ENCODE data around the gene MICALL2.

Gene MICALL2

DNA sequence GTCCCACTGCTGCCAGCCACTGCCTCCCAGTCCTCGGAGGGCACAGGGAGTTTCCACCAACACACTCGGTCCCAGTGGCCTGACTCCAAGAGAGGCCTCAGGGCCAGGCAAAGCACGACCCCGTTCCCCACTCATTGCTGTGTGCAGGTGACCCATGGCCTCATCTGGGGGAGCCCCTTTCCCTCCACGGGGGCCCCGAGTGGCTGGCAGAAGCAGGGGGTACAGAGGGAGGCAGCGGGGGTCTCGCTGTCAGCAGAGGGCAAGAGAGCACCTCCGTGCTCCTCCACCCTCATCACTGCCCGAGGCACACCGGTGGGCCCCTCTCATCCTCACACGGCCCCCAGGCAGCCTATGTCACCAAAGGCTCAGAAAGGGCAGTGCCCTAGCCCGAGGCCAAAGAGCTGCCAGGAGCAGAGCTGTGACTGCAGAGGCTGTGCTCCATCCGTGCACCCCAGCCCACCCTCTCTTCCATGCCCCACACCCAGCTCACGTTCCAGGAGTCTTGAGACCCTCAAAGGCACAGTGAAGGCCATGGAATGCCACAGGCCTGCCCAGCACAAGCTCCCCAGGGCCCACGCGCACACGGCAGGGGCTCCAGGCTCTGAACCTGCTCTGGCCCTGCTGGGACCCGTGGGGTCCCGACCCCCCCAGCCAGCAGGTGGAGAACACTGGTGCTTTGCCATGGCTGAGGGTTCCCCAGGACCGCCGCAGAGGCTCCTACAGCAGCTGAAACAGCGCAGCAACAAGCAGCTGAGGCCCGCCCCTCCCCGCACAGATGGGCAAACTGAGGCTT, 25.9 kb downstream of the MICALL2 start:
- DNase-seq (ENCODE audit: low spot score): no peak

DNA sequence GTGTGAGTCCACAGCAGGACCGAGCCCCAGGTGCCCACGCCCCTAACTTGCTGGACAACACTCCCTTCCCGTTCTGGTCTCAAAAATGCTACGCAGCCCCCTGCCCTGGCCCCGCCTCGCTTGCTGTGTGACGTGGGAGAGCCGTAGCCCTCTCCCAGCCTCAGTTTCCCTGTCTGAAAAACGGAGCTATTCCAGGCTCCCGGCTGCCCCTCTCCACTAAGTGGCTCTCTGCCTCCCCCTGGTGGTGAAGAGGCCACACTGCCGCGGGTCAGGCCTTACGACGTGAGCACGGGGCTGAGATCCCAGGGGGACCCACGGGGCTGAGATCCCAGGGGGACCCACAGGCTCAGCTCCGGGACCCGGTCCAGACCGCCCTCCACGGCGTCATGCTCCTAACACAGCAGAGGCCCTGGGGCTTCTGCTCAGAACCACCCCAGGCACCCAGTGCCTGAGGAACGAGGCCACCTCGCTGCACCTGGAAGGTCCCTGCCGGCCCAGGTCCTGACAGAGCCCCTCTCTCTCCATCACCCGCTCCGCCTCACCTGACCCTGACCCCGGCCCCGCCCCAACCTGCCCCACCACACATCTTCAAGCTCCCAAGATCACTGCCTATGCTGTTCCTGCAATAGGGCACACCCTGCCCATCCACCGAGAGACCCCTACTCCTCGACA, 26.7 kb downstream of the MICALL2 start:
- peak; percentile 68 for DNase-seq (ENCODE audit: low spot score)

DNA sequence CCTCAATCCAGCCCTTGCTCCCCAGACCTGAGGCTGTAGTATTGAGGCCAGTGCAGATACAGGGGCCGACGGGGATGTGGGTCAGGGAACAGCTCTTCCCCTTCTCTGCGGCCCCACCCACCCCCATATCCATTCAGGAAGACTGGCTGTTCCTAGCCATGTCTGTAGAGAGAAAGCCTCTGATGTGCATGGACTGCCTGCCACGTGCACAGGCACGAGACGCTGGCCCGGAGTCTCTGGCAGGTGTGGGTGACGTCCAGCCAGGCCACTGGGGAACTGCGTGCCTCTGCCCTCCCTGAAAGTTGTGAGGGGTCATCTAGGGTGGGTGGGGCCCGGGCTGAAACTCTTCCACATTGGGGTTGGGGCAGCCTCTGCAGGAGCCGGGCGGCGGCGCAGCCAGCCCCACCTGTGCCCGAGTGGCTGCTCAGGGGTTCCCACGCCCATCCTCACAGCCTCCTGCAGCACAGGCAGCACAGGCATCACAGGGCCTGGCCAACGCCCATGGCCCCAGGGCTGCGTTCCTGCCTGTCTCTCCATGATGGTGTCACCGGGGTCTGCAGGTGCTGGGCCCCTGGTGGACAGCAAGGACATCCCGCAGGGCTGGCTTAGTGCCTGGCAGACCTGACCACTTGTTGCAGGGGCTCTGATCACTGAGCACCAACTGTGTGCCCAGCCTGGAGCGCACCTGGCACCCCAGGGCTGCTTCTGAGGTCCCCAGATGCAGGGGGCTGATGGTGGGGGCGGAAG, 27.5 kb downstream of the MICALL2 start:
- no peak for DNase-seq (ENCODE audit: low spot score)

DNA sequence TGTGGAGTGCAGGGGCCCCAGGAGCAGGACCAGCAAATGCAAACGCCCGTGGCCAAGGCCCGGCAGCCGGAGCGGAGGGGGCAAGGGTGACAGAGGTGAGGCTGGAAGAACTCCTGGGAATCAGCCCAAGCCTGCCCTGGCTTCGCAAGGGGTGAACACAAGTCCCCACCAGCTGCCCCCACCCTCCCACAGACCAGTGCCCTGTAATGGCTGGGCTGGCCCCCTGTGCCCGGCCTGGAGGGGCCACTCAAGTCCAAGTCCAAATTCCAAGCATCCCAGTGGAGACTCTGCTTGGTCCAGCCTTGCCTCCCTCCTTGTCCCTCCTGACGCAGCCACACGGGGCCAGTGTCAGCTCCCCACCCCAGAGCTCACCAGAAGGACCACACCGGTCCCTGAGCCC, 28.0 kb downstream of the MICALL2 start:
- no peak for DNase-seq (ENCODE audit: low spot score)

DNA sequence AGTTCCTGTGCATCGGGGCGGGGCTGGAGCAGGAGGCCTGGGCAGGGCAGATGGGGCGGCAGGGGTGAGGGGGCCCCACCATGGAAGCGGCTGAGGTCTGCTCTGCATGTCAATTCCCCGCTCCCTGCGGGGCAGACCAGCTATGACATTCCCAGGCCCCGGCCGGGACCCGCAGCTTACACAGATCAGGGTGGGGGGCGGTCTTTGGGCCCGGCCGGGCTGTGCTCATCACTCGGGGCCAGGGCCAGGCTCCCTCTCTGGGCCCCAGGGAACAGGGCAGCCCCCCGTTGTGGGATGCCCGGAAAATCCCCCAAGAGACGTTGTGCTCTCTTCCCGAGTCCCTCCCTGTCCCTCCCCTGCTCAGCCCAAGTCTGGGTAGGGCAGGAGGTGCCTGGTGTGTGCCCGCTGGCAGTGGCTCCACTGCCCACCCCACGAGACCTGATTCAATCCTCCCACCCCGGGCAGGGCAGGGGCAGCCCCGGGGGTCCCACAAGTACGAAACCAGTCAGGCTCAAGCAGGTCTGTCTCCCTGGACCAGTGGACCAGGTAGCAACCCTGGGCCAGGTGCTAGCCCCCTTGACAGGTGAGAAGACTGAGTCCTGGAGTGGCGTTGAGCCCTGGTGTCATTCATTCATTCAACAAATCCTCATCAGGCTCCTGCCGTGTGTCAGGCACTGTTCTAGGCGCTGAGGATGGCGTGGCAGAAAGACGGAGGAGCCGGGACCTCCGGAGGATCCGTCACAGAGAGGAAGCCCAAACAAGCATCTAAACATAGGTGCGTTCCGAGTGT, 29.0 kb downstream of the MICALL2 start:
- DNase-seq (ENCODE audit: low spot score): no peak

DNA sequence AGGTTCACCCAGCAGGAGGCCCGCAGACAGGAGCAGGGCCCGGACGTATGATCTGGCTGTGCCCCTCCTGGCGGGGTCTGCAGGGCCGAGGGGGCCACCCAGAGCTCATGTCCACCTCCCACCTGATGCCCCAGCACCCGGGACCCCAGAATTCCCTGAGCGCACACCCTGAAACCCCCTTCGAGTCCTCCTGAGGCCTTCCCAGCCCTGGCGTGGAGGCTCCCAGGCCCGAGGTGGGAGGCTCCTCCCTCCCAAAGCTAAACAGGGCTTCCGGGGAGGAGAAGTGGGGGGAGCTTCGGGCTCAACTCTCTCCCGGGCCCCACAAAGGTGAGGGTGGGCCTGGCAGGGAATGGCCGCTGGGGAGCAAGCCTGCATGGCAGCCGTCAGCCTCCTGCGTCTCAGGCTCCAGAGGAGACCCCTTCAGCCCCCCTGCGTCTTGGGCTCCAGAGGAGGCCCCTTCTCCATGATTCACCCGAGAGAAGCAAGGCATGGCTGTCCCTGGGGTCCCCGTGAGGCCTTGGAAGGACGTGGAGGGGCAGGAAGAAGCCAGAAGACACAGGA, 30.2 kb downstream of the MICALL2 start:
- DNase-seq (ENCODE audit: low spot score): no peak

DNA sequence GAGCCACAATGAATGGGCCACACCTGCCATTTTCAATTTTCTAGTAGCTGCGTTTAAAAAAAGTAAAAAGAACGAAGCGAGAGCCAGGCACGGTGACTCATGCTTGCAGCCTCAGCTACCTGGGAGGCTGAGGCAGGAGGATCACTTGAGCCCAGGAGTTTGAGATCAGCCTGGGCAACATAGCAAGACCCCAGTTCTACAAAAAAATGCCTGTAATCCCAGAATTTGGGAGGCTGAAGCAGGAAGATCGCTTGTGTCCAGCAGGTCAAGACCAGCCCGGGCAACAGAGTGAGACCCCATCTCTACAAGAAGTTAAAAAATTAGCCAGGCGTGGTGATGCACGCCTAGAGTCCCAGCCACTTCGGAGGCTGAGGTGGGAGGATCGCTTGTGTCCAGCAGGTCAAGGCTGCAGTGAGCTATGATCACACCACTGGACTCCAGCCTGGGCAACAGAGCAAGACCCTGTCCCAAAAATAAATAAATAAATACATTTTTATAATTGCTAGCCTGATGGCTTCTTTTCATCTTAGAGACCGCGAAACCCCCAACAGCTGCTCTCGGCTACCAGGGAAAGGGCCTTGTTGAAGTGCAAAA, 32.1 kb downstream of the MICALL2 start:
- DNase-seq (ENCODE audit: low spot score): no peak

DNA sequence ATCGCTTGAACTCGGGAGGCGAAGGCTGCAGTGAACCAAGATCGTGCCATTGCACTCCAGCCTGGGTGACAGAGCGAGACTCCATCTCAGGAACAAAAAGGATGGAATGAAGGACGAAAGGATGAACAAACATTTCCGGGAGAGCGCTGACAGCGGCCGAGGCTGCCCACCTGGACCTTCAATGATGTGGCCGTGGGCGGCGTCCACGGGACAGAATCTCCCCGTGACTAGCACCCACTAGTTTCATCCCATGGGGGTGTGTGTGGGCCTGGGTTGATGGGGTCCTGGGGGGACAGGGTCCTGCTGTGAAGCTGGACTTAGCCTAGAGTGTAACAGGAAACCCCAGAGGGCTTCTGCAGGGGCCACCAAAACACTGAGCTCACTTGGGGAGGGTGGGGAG, 32.8 kb downstream of the MICALL2 start:
- DNase-seq (ENCODE audit: low spot score): no peak

DNA sequence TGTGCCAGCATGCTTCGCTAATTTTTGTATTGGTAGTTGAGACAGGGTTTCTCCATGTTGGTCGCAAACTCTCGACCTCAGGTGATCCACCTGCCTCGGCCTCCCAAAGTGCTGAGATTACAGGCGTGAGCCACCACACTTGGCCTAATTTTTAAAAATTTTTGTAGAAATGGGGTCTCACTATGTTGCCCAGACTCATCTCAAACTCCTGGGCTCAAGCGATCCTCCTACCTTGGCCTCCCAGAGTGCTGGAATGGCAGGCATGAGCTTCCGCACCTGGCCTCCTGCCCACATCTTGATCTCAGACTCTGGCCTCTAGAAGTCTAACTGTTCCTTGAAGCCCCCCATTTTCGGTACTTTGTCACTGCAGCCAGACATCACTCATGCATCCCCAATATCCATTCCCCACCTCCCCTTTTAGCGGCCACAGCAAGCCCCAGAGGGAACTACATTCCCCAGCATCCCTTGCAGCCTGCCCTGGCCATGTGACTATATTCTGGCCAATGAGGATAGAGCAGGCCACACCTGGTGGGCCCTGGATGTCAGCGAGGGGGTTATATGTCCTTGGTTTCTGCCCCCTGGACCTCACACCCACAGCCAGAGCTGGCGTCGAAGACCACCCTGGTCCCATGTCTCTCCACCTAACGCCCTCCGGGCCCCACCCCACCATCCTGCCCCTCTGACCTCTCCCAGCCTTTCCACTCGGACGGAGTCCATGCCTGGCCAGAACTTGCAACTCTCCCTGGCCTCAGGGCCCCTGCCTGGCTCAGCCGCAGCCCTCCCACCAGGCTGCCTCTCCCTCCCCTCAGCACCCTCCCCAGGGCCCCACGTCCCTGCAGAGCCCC, 33.8 kb downstream of the MICALL2 start:
- DNase-seq (ENCODE audit: low spot score): no peak

DNA sequence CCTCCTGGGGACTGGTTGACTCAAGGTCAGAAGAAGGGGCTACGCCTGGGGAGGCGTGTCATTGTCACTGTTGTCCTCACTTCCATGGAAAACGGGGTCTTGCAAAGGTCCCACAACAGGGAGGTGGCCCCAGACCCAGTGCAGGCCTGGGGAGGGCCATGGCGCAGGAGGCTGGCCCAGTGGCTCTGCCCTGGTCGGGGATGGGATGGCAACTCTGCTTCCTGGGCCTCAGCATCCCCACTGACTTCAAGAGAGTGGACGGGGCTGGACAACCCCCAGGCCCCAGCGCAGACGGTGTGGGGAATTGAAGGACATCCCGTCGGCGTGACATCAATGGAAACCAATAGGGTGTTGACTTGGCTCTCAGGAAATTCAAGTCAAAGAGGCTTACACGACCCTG, 35.2 kb downstream of the MICALL2 start:
- no peak for DNase-seq (ENCODE audit: low spot score)

DNA sequence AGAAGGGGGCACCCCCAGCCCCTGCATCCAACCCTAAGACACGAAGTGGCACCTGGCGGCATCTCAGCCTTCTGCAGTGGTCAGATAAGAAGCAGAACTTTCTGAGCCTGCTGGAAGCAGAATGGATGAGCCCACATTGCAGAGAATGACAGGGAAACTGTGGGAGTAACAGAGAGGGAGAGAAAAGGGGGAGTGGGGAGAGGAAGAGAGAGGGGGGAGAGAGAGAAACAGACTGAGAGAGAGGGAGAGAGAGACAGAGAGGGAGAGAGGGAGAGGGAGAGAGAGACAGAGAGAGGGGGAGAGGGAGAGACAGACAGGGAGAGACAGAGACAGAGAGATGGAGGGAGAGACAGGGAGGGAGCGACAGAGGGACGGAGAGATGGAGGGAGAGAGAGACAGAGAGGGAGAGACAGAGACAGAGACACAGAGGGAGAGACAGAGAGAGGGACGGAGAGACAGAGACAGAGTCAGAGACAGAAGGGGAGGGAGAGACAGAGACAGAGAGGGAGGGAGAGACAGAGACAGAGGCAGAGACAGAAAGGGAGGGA, 35.9 kb downstream of the MICALL2 start:
- DNase-seq (ENCODE audit: low spot score): no peak

DNA sequence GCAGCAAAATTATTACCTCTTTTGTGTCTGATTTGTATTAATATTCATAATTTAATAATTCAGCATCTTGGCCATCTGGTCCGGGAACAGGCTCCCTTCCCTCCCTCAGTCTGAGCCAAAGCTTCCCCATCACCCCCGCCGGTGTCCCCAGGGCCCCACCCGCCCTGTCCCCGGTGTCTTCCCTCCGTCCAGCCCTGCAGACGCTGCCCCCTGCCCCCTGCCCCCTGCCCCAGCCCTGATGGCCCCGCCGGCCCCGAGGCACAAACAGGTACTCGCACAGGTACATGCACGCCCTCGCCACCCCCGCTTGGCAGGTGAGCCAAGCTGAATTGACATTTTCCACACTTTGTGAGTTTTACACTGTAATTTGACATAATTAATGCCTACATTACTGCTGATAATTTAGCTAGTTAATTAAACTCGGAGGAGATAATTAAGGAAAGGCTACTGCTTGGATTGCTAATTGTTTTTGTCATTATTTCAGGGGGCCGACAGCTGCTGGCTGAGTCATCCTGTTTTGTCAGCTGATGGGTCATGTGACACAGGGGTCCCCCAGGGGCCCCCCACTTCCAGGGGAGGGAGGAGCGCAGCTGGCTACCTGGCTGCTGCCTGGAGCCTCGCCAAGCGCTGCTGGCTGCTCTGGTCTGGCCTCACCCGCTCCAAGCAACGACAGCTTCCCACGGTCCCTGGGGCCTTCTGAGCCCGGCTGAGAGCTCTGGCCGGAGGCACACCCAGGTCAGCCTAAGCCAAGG, 36.6 kb downstream of the MICALL2 start:
- DNase-seq (ENCODE audit: low spot score): no peak

DNA sequence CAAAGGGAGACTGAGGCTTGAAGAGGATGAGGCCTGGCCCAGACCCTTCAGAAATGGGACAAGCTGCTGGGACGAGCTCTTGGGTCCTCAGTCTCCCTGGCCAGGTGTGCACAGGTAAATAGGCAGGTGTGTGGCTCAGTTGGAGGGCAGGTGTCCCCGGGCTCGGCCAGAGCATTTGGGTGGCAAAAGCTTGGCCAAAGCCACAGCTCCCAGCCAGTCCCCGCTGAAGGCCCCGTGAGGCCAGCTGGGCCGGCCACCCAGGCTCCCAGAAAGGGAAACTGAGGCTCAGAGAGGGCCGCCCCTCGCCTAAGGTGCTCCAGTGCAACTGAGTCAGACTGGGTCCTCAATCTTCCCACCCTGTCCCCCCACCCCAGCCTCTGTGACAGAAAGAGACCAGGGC, 37.3 kb downstream of the MICALL2 start:
- DNase-seq (ENCODE audit: low spot score): no peak

DNA sequence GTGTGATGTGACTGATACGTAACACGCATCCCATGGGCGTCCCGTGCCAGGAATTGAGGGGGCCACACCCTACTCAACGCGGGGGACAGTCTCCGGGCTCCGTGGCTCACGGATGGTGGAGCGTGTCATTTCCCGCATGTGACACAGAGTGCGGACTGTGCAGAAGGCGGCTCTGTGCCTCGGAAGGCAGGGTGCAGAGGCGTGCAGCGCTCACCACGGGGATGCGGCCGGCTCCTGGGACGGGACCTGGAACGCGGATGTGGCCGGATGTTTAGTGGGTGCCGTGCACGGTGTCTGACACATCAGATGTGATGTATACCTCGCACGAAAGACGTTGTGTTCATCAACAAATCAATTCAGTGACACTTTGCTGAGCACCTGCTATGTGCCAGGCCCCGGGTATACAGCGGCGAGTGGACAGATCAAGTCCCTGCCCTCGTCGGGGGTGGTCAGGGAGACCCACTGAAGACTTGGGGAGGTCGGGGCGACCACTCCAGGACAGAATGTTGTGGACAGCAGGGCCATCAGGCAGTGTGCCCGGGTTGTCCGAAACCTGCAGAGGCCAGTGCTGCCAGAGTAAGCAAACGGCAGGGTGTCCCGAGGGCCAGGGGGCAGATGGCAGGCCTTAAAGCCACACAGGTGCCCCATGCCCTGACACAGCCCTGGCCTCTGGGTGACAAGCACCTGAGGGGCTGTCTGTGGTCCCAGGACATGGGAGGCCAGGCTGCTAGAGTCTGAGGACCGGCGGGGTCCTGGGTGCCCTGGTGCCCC, 38.1 kb downstream of the MICALL2 start:
- no peak for DNase-seq (ENCODE audit: low spot score)

DNA sequence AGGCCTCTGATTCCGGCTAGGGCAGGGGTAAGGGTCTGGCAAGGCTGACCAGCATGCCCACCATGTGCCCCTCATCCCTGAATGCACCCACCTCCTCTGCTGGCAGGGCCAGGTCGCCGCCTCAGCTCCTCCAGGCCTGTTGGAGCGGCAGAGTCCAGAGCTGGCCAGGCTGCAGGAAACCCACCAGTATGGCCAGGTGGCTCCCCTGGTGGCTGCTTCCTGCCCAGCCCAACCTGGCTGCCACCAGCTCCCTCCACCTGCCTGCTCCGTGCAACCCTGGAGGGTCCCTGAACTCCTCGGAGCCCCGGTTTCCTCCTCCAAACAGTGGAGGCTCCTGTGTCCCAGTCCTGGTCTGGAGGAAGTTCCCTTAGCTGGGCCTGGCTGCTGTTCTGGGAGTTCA, 39.6 kb downstream of the MICALL2 start:
- DNase-seq (ENCODE audit: low spot score): no peak

DNA sequence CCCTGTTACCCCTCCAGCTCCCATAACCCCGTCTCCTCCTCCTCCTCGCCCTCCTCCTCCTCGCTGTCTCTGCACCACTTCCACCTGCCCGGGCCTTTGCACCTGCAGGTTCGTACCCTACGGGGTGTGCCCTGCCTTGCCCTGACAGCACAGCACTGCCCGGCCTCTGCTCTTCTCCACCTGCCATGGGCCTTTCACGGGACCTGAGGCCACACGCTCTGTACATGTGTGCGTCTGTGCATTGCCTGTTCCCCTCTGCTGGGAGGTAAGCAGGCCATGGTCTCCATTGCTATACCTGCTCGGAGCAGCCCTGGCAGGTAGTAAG, 40.0 kb downstream of the MICALL2 start:
- DNase-seq (ENCODE audit: low spot score): no peak

DNA sequence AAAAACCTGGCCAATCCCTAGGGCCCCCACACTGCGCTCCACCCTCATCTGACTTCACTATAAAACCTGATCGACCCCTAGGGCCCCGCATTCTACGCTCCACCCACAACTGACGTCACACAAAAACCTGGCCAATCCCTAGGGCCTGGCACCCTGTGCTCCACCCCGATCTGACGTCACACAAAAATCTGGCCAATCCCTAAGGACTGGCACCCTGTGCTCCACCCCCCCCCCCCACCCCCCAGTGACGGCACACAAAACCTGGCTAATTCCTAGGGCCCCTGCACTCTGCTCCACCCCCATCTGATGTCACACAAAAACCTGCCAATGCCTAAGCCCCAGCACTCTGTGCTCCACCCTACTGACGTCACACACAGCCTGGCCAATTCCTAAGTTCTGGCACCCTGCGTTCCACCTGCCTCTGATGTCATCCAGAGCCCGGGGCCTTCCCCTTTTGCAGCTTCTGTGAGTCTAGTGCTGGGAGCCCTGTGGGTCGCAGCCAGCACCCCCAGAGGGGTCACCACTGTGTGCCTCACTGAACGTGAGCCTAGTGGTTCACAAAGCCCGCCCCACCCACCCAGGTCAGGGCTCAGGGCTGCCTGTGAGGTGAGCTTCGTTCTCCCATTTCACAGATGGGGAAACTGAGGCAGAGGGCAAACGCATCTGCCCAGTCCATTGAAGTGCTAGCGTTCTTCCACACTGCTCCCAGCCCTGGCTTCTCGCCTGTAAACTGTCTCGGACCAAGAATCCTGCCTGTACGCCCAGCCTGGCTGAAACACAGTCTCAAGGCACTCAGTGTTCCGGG, 40.6 kb downstream of the MICALL2 start:
- DNase-seq (ENCODE audit: low spot score): peak; percentile 70

DNA sequence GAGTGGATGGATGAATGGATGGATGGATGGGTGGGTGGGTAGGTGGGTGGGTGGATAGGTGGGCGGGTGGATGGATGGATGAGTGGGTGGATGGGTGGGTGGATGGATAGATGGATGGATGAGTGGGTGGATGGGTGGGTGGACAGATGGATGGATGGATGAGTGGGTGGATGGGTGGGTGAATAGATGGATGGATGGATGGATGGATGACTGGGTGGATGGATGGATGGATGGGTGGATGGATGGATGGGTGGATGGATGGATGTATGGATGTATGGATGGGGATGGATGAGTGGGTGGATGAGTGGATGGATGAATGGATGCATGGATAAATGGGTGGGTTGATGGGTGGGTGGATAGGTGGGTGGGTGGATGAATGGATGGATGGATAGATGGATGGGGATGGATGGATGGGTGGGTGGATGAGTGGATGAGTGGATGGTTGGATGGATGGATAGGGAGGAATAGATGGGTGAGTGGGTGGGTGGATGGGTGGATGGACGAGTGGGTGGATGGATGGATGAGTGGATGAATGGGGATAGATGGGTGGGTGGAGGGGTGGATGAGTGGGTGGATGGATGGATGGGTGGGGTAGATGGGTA, 43.8 kb downstream of the MICALL2 start:
- no peak for DNase-seq (ENCODE audit: low spot score)

Data from COLO829 (cell line).